ENCODE measurements around the gene IKZF2. TPM values are rescaled to one million over a fixed set of nuclear protein-coding genes. Genes with fewer than 3 reads are reported as not detected.

The IKZF2 gene
- total RNA-seq, 1 donor from 2014 or later: 29.7 TPM

DNA sequence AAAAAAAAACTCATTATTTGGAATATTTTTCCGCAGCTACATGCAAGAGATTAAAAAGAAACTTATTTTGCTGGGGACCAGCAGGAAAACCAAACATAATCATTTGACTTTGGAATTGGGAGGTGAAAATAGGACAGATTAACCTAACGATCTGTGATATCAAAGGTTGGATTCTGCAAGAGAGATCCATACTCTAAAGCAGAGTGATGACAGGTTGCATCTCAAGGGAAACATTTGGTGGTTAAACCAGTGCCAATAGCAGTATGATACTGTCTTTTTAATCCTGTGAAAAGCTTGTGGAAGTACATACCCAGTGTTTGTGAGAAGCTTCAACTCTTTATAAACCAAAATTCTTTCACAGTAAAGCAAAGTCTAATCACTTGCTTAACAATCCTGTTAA, 5.3 kb upstream of the IKZF2 start:
- peaks cover 23% of the 10 kb centered on the region for H3K4me1 Mint-ChIP-seq
- DNase-seq (ENCODE audit: low spot score): no peak
- H3K36me3 Mint-ChIP-seq: no peaks in the 10 kb centered on the region
- Histone ChIP-seq H3K9ac (no peak overlapping the region), H3K79me2 (ENCODE audit: low read depth) (peaks cover 3% of the 10 kb centered on the region), H3F3A (ENCODE audit: low read depth) (peaks cover 13% of the 10 kb centered on the region), H3K4me3 (no peak overlapping the region), H3K27me3 (no peaks in the 10 kb centered on the region), H3K36me3 (no peaks in the 10 kb centered on the region), H3K9me3 (ENCODE audit: low read depth) (no peaks in the 10 kb centered on the region), H3K4me1 (peaks cover 24% of the 10 kb centered on the region), H3K4me2 (no peak overlapping the region), H2AFZ (replicated peaks) (no peak overlapping the region), H4K20me1 (ENCODE audit: low read depth) (no peaks in the 10 kb centered on the region), H3K27ac (no peak overlapping the region)
- no peak overlapping the region for H3K4me3 Mint-ChIP-seq
- TF ChIP-seq EZH2 (IDR thresholded peaks at IDR 0.05): no peak
- peaks cover 4% of the 10 kb centered on the region for H3K9me3 Mint-ChIP-seq
- no peak overlapping the region for H3K27ac Mint-ChIP-seq
- peaks cover 5% of the 10 kb centered on the region for H3K27me3 Mint-ChIP-seq (ENCODE audit: insufficient read depth, low read depth)

DNA sequence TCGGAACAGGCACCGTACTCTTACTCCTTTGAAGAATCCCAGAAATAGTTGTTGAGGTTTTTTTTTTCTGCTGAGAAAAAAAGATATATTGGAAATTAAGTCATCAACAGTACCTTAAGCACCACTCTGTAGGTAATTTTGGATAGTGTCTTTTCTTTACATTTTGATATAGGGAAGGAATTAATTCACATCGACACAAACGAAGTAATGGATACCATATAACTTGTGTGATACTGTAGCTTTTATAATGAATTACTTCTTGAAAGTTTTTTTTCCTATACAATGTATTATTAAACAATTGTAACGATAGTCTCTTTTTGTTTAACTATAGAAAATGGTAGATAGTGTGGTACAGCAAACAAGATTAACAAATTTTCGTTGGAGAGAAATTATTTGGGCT, 1.5 kb upstream of the IKZF2 start:
- Histone ChIP-seq H4K20me1 (ENCODE audit: low read depth) (no peaks in the 10 kb centered on the region), H3K4me1 (peaks cover 33% of the 10 kb centered on the region), H3K4me2 (peak overlapping the region; percentile 84), H3F3A (ENCODE audit: low read depth) (peaks cover 30% of the 10 kb centered on the region), H3K27me3 (no peaks in the 10 kb centered on the region), H3K9me3 (ENCODE audit: low read depth) (no peaks in the 10 kb centered on the region), H3K4me3 (peak overlapping the region; percentile 98), H3K27ac (no peak overlapping the region), H3K9ac (no peak overlapping the region), H2AFZ (replicated peaks) (no peak overlapping the region), H3K36me3 (no peaks in the 10 kb centered on the region), H3K79me2 (ENCODE audit: low read depth) (peaks cover 30% of the 10 kb centered on the region)
- Mint-ChIP-seq H3K9me3 (peaks cover 4% of the 10 kb centered on the region), H3K4me3 (peak overlapping the region; percentile 89), H3K4me1 (peaks cover 42% of the 10 kb centered on the region), H3K27ac (no peak overlapping the region), H3K36me3 (no peaks in the 10 kb centered on the region), H3K27me3 (ENCODE audit: insufficient read depth, low read depth) (peaks cover 7% of the 10 kb centered on the region)
- DNase-seq (ENCODE audit: low spot score): no peak
- no peak for TF ChIP-seq EZH2 (IDR thresholded peaks at IDR 0.05)
- no peak for TF ChIP-seq EZH2phosphoT487 (IDR thresholded peaks at IDR 0.05)
- TF ChIP-seq, protein P1, sequence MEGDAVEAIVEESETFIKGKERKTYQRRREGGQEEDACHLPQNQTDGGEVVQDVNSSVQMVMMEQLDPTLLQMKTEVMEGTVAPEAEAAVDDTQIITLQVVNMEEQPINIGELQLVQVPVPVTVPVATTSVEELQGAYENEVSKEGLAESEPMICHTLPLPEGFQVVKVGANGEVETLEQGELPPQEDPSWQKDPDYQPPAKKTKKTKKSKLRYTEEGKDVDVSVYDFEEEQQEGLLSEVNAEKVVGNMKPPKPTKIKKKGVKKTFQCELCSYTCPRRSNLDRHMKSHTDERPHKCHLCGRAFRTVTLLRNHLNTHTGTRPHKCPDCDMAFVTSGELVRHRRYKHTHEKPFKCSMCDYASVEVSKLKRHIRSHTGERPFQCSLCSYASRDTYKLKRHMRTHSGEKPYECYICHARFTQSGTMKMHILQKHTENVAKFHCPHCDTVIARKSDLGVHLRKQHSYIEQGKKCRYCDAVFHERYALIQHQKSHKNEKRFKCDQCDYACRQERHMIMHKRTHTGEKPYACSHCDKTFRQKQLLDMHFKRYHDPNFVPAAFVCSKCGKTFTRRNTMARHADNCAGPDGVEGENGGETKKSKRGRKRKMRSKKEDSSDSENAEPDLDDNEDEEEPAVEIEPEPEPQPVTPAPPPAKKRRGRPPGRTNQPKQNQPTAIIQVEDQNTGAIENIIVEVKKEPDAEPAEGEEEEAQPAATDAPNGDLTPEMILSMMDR (IDR thresholded peaks at IDR 0.05): no peak

DNA sequence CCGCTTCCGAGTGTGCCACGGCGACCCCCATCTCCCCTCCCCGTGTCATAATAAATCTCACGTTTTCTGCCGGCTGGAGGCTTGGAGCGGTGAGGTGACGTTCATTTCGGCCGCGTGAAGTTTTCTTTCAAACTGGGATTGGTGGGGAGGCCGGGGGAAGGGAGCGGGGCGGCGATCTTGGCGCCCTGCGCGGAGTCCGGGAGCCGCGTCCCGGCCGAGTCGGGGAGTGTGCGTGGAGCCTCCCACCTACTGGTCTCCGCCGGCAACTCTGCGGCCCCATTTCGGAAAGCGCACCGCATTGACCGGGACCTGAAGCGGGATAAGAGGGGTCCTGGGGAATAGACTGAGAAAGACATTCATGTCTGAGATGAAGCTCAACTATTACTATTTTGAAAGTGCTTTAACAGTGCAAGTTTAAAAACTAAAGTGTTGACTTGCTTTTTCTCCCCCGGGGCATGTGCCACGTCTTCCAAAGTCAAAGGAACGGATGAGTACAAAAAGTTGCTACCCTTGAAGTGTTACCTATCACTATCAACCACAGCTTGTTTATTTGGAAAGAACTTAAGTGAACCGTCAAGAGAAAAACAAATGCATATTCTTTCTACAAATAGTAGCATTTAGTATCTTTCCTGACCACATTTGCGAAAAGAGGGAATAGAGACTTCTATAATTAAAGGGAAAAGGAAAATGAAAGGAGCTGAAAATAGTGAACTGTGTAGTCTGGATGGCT, 818 bp upstream of the IKZF2 start:
- H3K9me3 ChIP-seq (ENCODE audit: low read depth): no peaks in the 10 kb centered on the region
- peak; percentile 82 for DNase-seq (ENCODE audit: low spot score)
- H3K4me3 ChIP-seq: peak overlapping the region; percentile 98
- H3K36me3 Mint-ChIP-seq: no peaks in the 10 kb centered on the region
- peaks cover 7% of the 10 kb centered on the region for H3K27me3 Mint-ChIP-seq (ENCODE audit: insufficient read depth, low read depth)
- TF ChIP-seq EZH2phosphoT487 (IDR thresholded peaks at IDR 0.05): no peak
- TF ChIP-seq, protein P1 (IDR thresholded peaks at IDR 0.05): peak; percentile 41
- peak overlapping the region; percentile 62 for H3K9ac ChIP-seq
- peaks cover 30% of the 10 kb centered on the region for H3F3A ChIP-seq (ENCODE audit: low read depth)
- no peaks in the 10 kb centered on the region for H4K20me1 ChIP-seq (ENCODE audit: low read depth)
- H3K4me1 Mint-ChIP-seq: peaks cover 45% of the 10 kb centered on the region
- no peaks in the 10 kb centered on the region for H3K36me3 ChIP-seq
- peak overlapping the region; percentile 54 for H3K27ac Mint-ChIP-seq
- H3K4me3 Mint-ChIP-seq: peak overlapping the region; percentile 89
- H3K79me2 ChIP-seq (ENCODE audit: low read depth): peaks cover 34% of the 10 kb centered on the region
- peaks cover 4% of the 10 kb centered on the region for H3K9me3 Mint-ChIP-seq
- peak overlapping the region; percentile 84 for H3K4me2 ChIP-seq
- H3K27me3 ChIP-seq: no peaks in the 10 kb centered on the region
- peaks cover 36% of the 10 kb centered on the region for H3K4me1 ChIP-seq
- H2AFZ ChIP-seq (replicated peaks): peak overlapping the region; percentile 98
- peak overlapping the region; percentile 87 for H3K27ac ChIP-seq

Measured in neural progenitor cell (in vitro differentiated cells).